ENCODE results near the gene FCSK.

GRCh38 chr16:70434484-70435260 lies 19.7 kb upstream of the FCSK start:
- TF ChIP-seq CTCF (IDR thresholded peaks at IDR 0.05; ENCODE audit: insufficient read depth, low read depth, low read length) (no peak), EZH2 (IDR thresholded peaks at IDR 0.05; ENCODE audit: insufficient read depth, low read length) (no peak)
